Large intestine (tissue), 12 donors: Measurements from ENCODE around the gene CTSK. TPM values are rescaled to one million over a fixed set of nuclear protein-coding genes. Genes with fewer than 3 reads are reported as not detected.
"Not testable (repeated sequence)": the region's sequence is repeated elsewhere in the genome, so short reads cannot be mapped to it uniquely, and the experiment has no call there.

Source experiments
- DNase-seq, 2 donors: peaks; one replicate each; pipeline versions ENCODE4 v3.0.0 to v3.0.0-alpha.2; 2013
- H3K27ac ChIP-seq: one replicate; pipeline ENCODE4 v1.5.1; 2013; ENCODE audit warnings: low read length
- H3K27me3 ChIP-seq: 2 replicates; pipeline ENCODE4 v1.6.1; 2013; ENCODE audit warnings: low read length; ENCODE audit not compliant: control insufficient read depth, insufficient read depth
- H3K36me3 ChIP-seq: 2 replicates; pipeline ENCODE4 v1.6.1; 2013; ENCODE audit warnings: low read length; ENCODE audit not compliant: control insufficient read depth, insufficient read depth
- H3K4me1 ChIP-seq: one replicate; pipeline ENCODE4 v1.6.1; 2013; ENCODE audit warnings: low read length; ENCODE audit not compliant: control insufficient read depth, insufficient read depth
- H3K4me3 ChIP-seq: one replicate; pipeline ENCODE4 v1.5.1; 2013; ENCODE audit warnings: low read length
- H3K9me3 ChIP-seq: one replicate; pipeline ENCODE4 v1.6.1; 2013; ENCODE audit warnings: mild to moderate bottlenecking, low read depth, low read length, moderate library complexity; ENCODE audit not compliant: control insufficient read depth
- WGBS: methylation state at CpG from one replicate; pipeline ENCODE4 v1.1.5; 2013; ENCODE audit warnings: low lambda C conversion rate; ENCODE audit not compliant: insufficient coverage; 5-methylcytosine and 5-hydroxymethylcytosine counted together
- long read RNA-seq, 11 donors: transcript quantifications; one replicate each; lab custom pipeline, GENCODE V29; 2026
- polyA plus RNA-seq: library from polyadenylated mRNA; unstranded; fragments of 120-200 nt; gene quantifications from one replicate; pipeline ENCODE4 v1.2.1, GENCODE V29; 2013

Gene CTSK
- polyA plus RNA-seq: 18.3 TPM
- long read RNA-seq, donor 1, partial matches to known transcripts: 0 of 1 reads
- long read RNA-seq, donor 1, other reads (novel, unspliced or antisense): 0 of 1 reads
- long read RNA-seq, donor 2, partial matches to known transcripts: 13 of 17 reads
- long read RNA-seq, donor 2, other reads (novel, unspliced or antisense): 0 of 17 reads
- long read RNA-seq, donor 3: 0 reads
- long read RNA-seq, donor 4: 0 reads
- long read RNA-seq, donor 5, transcript CTSK-201 (8 exons, 1,692 nt): major isoform, 5 of 17 reads
- long read RNA-seq, donor 5, partial matches to known transcripts: 12 of 17 reads
- long read RNA-seq, donor 5, other reads (novel, unspliced or antisense): 0 of 17 reads
- long read RNA-seq, donor 6, transcript CTSK-201 (8 exons, 1,692 nt): major isoform, 7 of 16 reads
- long read RNA-seq, donor 6, partial matches to known transcripts: 9 of 16 reads
- long read RNA-seq, donor 6, other reads (novel, unspliced or antisense): 0 of 16 reads
- long read RNA-seq, donor 7, partial matches to known transcripts: 0 of 1 reads
- long read RNA-seq, donor 7, other reads (novel, unspliced or antisense): 0 of 1 reads
- long read RNA-seq, donor 8, transcript CTSK-201 (8 exons, 1,692 nt): major isoform, 6 of 19 reads
- long read RNA-seq, donor 8, partial matches to known transcripts: 13 of 19 reads
- long read RNA-seq, donor 8, other reads (novel, unspliced or antisense): 0 of 19 reads
- long read RNA-seq, donor 9, transcript CTSK-201 (8 exons, 1,692 nt): major isoform, 8 of 23 reads
- long read RNA-seq, donor 9, partial matches to known transcripts: 15 of 23 reads
- long read RNA-seq, donor 9, other reads (novel, unspliced or antisense): 0 of 23 reads
- long read RNA-seq, donor 10, transcript CTSK-201 (8 exons, 1,692 nt): major isoform, 5 of 12 reads
- long read RNA-seq, donor 10, partial matches to known transcripts: 7 of 12 reads
- long read RNA-seq, donor 10, other reads (novel, unspliced or antisense): 0 of 12 reads
- long read RNA-seq, donor 11, transcript CTSK-201 (8 exons, 1,692 nt): major isoform, 5 of 11 reads
- long read RNA-seq, donor 11, partial matches to known transcripts: 6 of 11 reads
- long read RNA-seq, donor 11, other reads (novel, unspliced or antisense): 0 of 11 reads

DNA sequence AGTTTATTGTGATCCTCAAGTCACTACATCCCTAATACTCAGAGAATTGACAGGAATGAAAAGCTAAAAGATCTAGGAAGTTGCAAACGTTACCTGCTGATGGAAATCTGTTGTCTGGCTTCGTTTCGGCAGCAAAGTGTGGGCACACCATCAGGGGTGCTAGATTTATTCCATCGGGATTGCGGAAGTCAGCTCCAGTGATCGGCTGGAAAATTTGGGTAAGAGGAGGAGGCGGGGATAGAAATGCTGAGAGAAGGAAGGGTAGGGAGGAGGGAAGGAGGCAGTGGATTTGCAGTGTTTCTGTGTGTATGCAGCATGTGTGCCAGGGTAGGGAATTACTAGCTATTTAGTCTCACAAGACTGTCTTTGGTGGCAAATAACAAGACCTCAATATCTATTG lies at the start of gene CTSK:
TSS of gene CTSK (minus strand) at position 140 of the 400 bp plus-strand sequence. CDS start 1,455 bp downstream, outside the sequence.
- H3K27ac ChIP-seq: no peak within 1 kb of the TSS
- H3K27me3 ChIP-seq: no peaks in the 10 kb centered on the region
- no peaks in the 10 kb centered on the region for H3K9me3 ChIP-seq
- DNase-seq: no peak
- peaks cover 18% of the 10 kb centered on the region for H3K36me3 ChIP-seq
- WGBS: 80% methylated on average over 1 of the region's 7 CpGs
- H3K4me1 ChIP-seq: peaks cover 10% of the 10 kb centered on the region
- peak within 1 kb of the TSS; percentile 2 for H3K4me3 ChIP-seq

GRCh38 chr1:150852734-150853133 lies 44.7 kb upstream of the CTSK start:
- H3K36me3 ChIP-seq: peaks cover 24% of the 10 kb centered on the region
- H3K9me3 ChIP-seq, H3K27ac ChIP-seq, H3K4me3 ChIP-seq, H3K4me1 ChIP-seq, H3K27me3 ChIP-seq, DNase-seq: not testable (repeated sequence)
- 86% methylated on average over 1 of the region's 3 CpGs for WGBS

- H3K27ac ChIP-seq, H3K9me3 ChIP-seq, H3K27me3 ChIP-seq, H3K4me3 ChIP-seq, DNase-seq, H3K4me1 ChIP-seq: not testable (repeated sequence)
- H3K36me3 ChIP-seq: peaks cover 24% of the 10 kb centered on the region
- no CpG with 5 or more reads among the region's 49 CpGs for WGBS
Measured at GRCh38 chr1:150850801-150851362, 42.8 kb upstream of the CTSK start.

DNA sequence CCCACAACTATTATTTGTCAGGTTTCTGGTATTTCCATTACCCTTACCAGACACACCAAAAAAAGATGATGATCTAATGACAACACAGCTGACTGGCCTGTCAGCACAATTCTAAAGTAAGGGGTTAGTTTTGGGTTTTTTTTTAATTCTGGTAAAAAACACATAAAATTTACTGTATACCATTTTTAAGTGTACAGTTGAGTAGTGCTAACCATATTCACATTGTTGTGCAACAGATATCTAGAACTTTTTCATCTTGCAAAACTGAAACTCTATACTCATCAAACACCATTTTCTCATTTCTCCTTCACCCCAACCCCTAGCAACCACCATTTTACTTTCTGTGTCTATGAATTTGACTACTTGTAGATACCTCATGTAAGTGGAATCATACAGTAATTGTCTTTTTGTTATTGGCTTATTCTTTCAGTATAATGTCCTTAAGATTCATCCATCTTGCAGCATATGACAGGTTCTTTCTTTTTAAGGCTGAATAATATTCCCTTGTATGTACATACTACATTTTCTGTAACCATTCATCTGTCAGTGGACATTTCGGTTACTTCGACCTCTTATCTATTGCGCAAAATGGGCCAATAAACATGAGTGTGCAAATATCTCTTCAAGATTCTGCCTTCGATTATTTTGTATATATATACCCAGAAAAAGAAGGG lies 38.5 kb upstream of the CTSK start:
- Histone ChIP-seq H3K4me3 (no peak overlapping the region), H3K4me1 (no peaks in the 10 kb centered on the region), H3K27me3 (no peaks in the 10 kb centered on the region), H3K36me3 (peaks cover 5% of the 10 kb centered on the region), H3K9me3 (peaks cover 9% of the 10 kb centered on the region), H3K27ac (no peak overlapping the region)
- no peak for DNase-seq
- WGBS: 95% methylated on average over 3 of the region's 4 CpGs

- Histone ChIP-seq H3K27me3 (no peaks in the 10 kb centered on the region), H3K36me3 (peaks cover 13% of the 10 kb centered on the region), H3K4me3 (no peak overlapping the region), H3K4me1 (no peaks in the 10 kb centered on the region), H3K9me3 (no peaks in the 10 kb centered on the region), H3K27ac (no peak overlapping the region)
- WGBS: 100% methylated on average over 1 of the region's 2 CpGs
- DNase-seq: no peak
Measured at GRCh38 chr1:150843474-150843873, 35.4 kb upstream of the CTSK start.

DNA sequence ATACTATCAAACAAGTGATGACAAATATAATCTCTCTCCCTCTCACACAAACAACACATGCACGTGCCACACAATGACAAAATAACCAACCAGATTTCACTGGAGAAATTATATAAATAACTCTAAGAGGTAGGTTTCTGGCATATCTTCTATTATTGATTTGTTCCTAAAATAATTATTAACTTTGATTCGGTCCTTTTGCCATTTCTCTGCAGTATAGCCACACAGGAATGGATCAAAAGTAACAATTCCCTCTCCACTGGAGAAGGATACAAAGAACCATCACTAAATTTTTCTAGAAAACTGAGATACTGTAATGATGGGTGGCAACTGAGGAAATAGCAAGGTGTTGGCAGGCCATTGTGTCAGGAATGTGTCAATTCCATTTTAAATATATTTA lies 34.9 kb upstream of the CTSK start:
- DNase-seq: no peak
- Histone ChIP-seq H3K27me3 (no peaks in the 10 kb centered on the region), H3K4me3 (no peak overlapping the region), H3K27ac (no peak overlapping the region), H3K36me3 (peaks cover 14% of the 10 kb centered on the region), H3K9me3 (no peaks in the 10 kb centered on the region), H3K4me1 (no peaks in the 10 kb centered on the region)
- 100% methylated on average over 2 of the region's 2 CpGs for WGBS

DNA sequence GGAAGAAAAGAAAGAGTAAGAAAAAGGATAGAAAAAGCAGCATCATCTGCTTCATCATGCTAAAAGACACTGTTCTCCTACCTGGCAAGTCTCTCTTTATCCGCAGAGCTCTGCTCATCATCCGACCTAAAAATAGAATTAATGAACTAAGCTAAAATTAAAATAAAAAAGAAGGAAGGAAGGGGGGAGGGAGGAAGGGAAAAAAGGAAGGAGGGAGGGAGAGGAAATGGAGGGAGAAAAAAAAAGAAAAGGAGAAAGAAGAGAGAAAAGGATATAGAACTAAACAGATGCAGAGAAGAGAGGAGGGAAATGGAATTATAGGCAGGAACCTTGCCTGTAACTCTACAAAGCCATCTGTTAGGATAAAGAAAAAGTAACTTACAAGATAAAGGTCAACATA lies 34.3 kb upstream of the CTSK start:
- no peaks in the 10 kb centered on the region for H3K27me3 ChIP-seq
- peaks cover 14% of the 10 kb centered on the region for H3K36me3 ChIP-seq
- H3K4me3 ChIP-seq: no peak overlapping the region
- no peaks in the 10 kb centered on the region for H3K4me1 ChIP-seq
- H3K9me3 ChIP-seq: no peaks in the 10 kb centered on the region
- DNase-seq: no peak
- no peak overlapping the region for H3K27ac ChIP-seq
- WGBS: 78% methylated on average over 2 of the region's 2 CpGs

- H3K27me3 ChIP-seq: no peaks in the 10 kb centered on the region
- no peak for DNase-seq
- no peak overlapping the region for H3K4me3 ChIP-seq
- no peaks in the 10 kb centered on the region for H3K4me1 ChIP-seq
- no peaks in the 10 kb centered on the region for H3K9me3 ChIP-seq
- WGBS: no CpG with 5 or more reads among the region's 3 CpGs
- H3K27ac ChIP-seq: no peak overlapping the region
- H3K36me3 ChIP-seq: peaks cover 16% of the 10 kb centered on the region
Measured at GRCh38 chr1:150841626-150842025, 33.6 kb upstream of the CTSK start.

- H3K27me3 ChIP-seq, H3K9me3 ChIP-seq, H3K27ac ChIP-seq, DNase-seq, H3K4me3 ChIP-seq, H3K4me1 ChIP-seq: not testable (repeated sequence)
- peaks cover 20% of the 10 kb centered on the region for H3K36me3 ChIP-seq
- 94% methylated on average over 6 of the region's 11 CpGs for WGBS
Measured at GRCh38 chr1:150840850-150841249, 32.8 kb upstream of the CTSK start.
